ENCODE data around the gene ARHGAP18.

- TF ChIP-seq CTCF (IDR thresholded peaks at IDR 0.05) (no peak), POLR2A (IDR thresholded peaks at IDR 0.05) (no peak)
Observed at GRCh38 chr6:129700666-129701065, 9.3 kb downstream of the ARHGAP18 start.

Measured in testis (tissue), 2 donors.